Ectodermal cell (in vitro differentiated cells): ENCODE results near the gene ZBTB7C.

ENCODE experiments used
- H3K27ac ChIP-seq: 2 replicates; pipeline ENCODE4 v1.7.0; 2013; ENCODE audit warnings: mild to moderate bottlenecking, low read depth, low read length; ENCODE audit not compliant: insufficient read depth, poor library complexity, severe bottlenecking
- H3K27me3 ChIP-seq: 2 replicates; pipeline ENCODE4 v1.7.0; 2013; ENCODE audit warnings: mild to moderate bottlenecking, low read length; ENCODE audit not compliant: insufficient read depth, control insufficient read depth, poor library complexity, severe bottlenecking
- H3K36me3 ChIP-seq: one replicate; pipeline ENCODE4 v1.7.0; 2013; ENCODE audit warnings: low read length; ENCODE audit not compliant: control insufficient read depth, insufficient read depth
- H3K4me1 ChIP-seq: one replicate; pipeline ENCODE4 v1.7.0; 2013; ENCODE audit warnings: low read length; ENCODE audit not compliant: control insufficient read depth, insufficient read depth
- H3K4me3 ChIP-seq: 2 replicates; pipeline ENCODE4 v1.7.0; 2013; ENCODE audit warnings: low read depth, low read length, control low read depth; ENCODE audit not compliant: insufficient read depth
- H3K9me3 ChIP-seq: 2 replicates; pipeline ENCODE4 v1.7.0; 2013; ENCODE audit warnings: mild to moderate bottlenecking, low read length, moderate library complexity; ENCODE audit not compliant: control insufficient read depth
- WGBS, 2 experiments: methylation state at CpG; one replicate each; pipeline ENCODE4 v1.1.7; 2013; ENCODE audit warnings: missing lambda C conversion rate in 2 of 2; 5-methylcytosine and 5-hydroxymethylcytosine counted together

The ZBTB7C gene

GRCh38 chr18:48138210-48138609 lies 271.0 kb downstream of the ZBTB7C start:
- no peak overlapping the region for H3K4me3 ChIP-seq
- no peaks in the 10 kb centered on the region for H3K36me3 ChIP-seq
- no peaks in the 10 kb centered on the region for H3K9me3 ChIP-seq
- H3K27me3 ChIP-seq = peaks cover 61% of the 10 kb centered on the region
- peaks cover 13% of the 10 kb centered on the region for H3K4me1 ChIP-seq
- WGBS, 2 experiments = 12 to 19% methylated on average over 4 of the region's 4 CpGs
- no peak overlapping the region for H3K27ac ChIP-seq

- H3K4me3 ChIP-seq = no peak overlapping the region
- H3K27me3 ChIP-seq = peaks cover 61% of the 10 kb centered on the region
- no peak overlapping the region for H3K27ac ChIP-seq
- H3K9me3 ChIP-seq = no peaks in the 10 kb centered on the region
- peaks cover 13% of the 10 kb centered on the region for H3K4me1 ChIP-seq
- 43 to 45% methylated on average over 9 to 10 of the region's 10 CpGs for WGBS, 2 experiments
- no peaks in the 10 kb centered on the region for H3K36me3 ChIP-seq
Measured at GRCh38 chr18:48137374-48138081, 271.7 kb downstream of the ZBTB7C start.

- WGBS, 2 experiments = 1% methylated on average over 51 of the region's 51 CpGs
- H3K27me3 ChIP-seq = peaks cover 61% of the 10 kb centered on the region
- H3K27ac ChIP-seq = no peak overlapping the region
- H3K9me3 ChIP-seq = no peaks in the 10 kb centered on the region
- H3K4me1 ChIP-seq = peaks cover 13% of the 10 kb centered on the region
- peak overlapping the region; percentile 38 for H3K4me3 ChIP-seq
- no peaks in the 10 kb centered on the region for H3K36me3 ChIP-seq
Measured at GRCh38 chr18:48136827-48137373, 272.3 kb downstream of the ZBTB7C start.

- Histone ChIP-seq H3K27ac (no peak overlapping the region), H3K4me3 (peak overlapping the region; percentile 38), H3K9me3 (no peaks in the 10 kb centered on the region), H3K27me3 (peaks cover 65% of the 10 kb centered on the region), H3K4me1 (peaks cover 13% of the 10 kb centered on the region), H3K36me3 (no peaks in the 10 kb centered on the region)
- 1 to 2% methylated on average over 65 of the region's 65 CpGs for WGBS, 2 experiments
Measured at GRCh38 chr18:48136051-48136826, 272.9 kb downstream of the ZBTB7C start.

DNA sequence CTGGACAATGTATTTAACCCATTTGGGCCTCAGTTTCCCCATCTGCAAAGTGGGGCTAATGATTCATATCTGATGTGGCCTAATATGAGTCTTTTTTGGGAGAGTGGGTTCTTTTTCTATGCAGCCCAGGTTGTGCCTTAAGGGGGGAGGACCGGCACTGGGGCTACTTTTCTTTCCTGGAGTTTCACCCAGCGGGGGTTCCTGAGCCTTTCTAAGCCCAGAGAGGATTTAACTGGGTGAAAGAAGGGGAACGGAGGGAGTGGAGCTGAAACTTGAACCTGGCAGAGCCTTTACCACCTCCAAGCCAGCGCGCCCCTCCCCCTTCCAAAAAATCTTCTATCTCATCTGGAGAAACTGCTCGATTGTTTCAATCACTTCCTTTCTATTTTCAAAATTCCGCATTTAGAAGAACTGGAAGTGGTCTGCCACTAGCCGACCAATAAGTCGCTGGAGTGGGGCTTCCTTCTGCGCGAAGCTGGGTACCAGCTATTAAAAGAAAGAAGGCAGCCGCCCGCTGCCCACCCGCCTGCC lies 273.7 kb downstream of the ZBTB7C start:
- Histone ChIP-seq H3K4me3 (peak overlapping the region; percentile 38), H3K9me3 (no peaks in the 10 kb centered on the region), H3K27me3 (peaks cover 65% of the 10 kb centered on the region), H3K27ac (no peak overlapping the region), H3K4me1 (peaks cover 13% of the 10 kb centered on the region), H3K36me3 (no peaks in the 10 kb centered on the region)
- WGBS, 2 experiments = 8 to 11% methylated on average over 14 of the region's 14 CpGs

GRCh38 chr18:48134609-48135008 lies 274.6 kb downstream of the ZBTB7C start:
- WGBS, 2 experiments = 87 to 89% methylated on average over 5 of the region's 5 CpGs
- Histone ChIP-seq H3K36me3 (no peaks in the 10 kb centered on the region), H3K27me3 (peaks cover 65% of the 10 kb centered on the region)

DNA sequence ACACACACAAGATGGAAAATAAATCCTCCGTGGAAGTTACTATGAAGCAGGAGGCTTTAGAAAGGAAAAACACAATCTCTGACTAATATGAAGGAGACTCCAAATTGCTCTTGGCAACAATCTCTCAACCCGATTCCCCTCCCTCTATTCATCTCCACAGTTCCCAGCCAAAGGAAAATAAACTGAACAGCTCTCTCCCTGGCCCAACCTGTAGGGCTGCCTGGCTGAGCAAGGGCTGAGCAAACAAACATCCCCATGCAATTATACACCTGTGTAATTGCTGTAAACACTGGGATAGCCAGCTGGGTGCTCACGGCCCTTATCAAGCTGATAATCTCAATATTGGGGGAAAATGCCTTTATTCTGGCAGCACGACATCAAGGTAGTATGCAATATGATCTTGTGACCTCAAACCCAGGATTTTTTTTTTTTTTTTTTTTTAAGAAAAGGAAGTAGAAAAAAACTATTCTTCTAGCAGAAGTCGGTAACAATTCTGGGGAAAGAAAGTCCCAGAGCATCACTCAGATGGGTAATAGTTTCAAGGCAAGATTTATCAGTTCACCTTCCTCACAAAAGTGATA lies 275.4 kb downstream of the ZBTB7C start:
- Histone ChIP-seq H3K4me3 (no peak overlapping the region), H3K27me3 (peaks cover 57% of the 10 kb centered on the region), H3K27ac (no peak overlapping the region), H3K4me1 (peaks cover 13% of the 10 kb centered on the region), H3K9me3 (no peaks in the 10 kb centered on the region), H3K36me3 (no peaks in the 10 kb centered on the region)
- WGBS, 2 experiments = 73 to 74% methylated on average over 5 of the region's 5 CpGs

More at GRCh38 chr18:48134609-48135008, 274.6 kb downstream of the ZBTB7C start:
- Histone ChIP-seq H3K27ac (no peak overlapping the region), H3K4me1 (peaks cover 13% of the 10 kb centered on the region), H3K9me3 (no peaks in the 10 kb centered on the region), H3K4me3 (no peak overlapping the region)

DNA sequence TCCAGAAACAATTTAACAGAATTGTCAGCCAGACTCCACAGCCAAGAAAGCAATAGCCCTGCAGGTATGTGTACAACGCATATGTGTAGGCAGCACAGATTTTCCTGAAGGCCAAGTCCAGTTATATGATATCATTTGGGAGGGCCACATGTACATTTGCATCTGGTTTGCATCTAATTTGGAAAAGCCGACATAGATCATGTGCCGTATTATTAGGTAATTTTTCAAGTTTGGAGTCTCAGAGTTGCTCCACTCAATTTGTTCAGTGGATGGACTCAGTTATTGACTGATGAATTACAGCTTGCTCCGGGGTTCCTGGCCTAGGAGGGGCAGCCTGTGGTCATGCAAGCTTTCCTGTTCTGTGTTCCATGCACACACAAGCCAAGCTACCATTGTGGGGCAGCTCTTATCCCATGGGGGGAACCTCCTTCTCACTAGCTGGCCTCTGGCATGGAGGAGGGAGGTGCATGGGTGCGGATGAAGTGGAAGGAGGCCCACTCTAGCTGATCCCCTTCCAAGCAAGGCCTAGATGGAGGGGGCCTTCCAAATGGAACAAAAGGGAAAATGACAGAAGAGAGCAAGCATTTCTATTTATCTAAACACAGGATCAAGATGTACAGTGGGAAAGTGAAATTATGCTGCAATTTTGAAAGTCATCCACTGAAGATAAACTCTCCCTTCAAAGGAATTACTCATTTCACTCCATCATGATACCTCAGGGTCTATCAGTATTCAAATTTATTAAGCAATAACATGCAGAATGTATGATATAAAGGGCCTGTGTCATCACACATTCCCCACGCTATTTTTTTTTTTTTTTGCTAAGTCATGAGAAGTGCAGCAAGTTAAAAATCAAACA lies 276.2 kb downstream of the ZBTB7C start:
- no peaks in the 10 kb centered on the region for H3K9me3 ChIP-seq
- H3K36me3 ChIP-seq = no peaks in the 10 kb centered on the region
- peaks cover 12% of the 10 kb centered on the region for H3K4me1 ChIP-seq
- WGBS, 2 experiments = 94 to 97% methylated on average over 6 of the region's 6 CpGs
- H3K27ac ChIP-seq = no peak overlapping the region
- H3K27me3 ChIP-seq = peaks cover 50% of the 10 kb centered on the region
- H3K4me3 ChIP-seq = no peak overlapping the region

DNA sequence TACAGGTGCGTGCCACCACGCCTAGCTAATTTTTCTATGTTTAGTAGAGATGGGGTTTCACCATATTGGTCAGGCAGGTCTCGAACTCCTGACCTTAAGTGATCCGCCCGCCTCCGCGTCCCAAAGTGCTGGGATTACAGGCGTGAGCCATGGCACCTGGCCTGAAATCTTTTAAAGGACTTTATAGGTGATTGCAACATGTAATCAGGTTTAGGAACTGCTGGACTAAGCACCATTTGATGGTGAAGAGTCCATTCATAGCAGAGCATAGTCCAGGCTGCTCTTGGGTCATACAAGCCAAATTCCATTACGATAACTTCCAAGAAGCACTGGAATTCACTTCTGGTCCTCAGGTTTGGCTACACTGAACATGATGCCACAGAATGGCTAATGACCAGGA lies 278.1 kb downstream of the ZBTB7C start:
- Histone ChIP-seq H3K27ac (no peak overlapping the region), H3K36me3 (no peaks in the 10 kb centered on the region), H3K27me3 (peaks cover 30% of the 10 kb centered on the region), H3K4me1 (peaks cover 13% of the 10 kb centered on the region), H3K9me3 (no peaks in the 10 kb centered on the region), H3K4me3 (no peak overlapping the region)
- 89 to 94% methylated on average over 9 of the region's 9 CpGs for WGBS, 2 experiments
